Peyer's patch (tissue), 4 donors: ENCODE data around the gene JAZF1.

Experiments used
- POLR2A ChIP-seq, 2 donors: fragments of 450-650 bp; IDR thresholded peaks; one replicate each; pipeline ENCODE4 v1.5.1; 2017; ENCODE audit warnings: antibody characterized with exemption in 2 of 2, mild to moderate bottlenecking in 2 of 2, moderate library complexity in 2 of 2
- TF ChIP-seq, protein P1 (sequence below), 6 experiments: fragments of 450-650 bp in 4 of 6; fragments of 200-600 bp in 2 of 6; sonication (generic) in 1 of 6; IDR thresholded peaks; one replicate each; pipeline ENCODE4 v1.5.1; 2017 to 2019; ENCODE audit warnings: antibody characterized with exemption in 6 of 6, mild to moderate bottlenecking in 3 of 6, moderate library complexity in 1 of 6

DNA sequence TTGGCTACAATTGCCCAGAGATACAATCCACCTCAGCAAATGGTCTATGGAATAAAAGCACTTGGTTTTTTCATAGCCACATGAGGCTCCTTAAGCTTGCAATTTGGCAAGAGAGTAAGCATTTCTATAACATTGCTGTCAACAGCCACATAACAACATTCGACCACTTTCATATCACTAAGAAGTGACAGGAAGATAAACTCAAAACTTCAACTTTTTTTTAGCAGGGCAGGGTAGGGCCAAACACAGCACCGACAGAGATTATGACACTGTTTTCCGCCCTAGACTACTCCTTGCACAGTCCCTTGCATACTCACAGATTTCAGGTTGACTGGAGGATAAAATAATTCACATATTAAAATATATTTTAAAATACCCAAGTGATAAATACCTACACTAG is 185.4 kb downstream of the JAZF1 start:
- TF ChIP-seq, protein P1, sequence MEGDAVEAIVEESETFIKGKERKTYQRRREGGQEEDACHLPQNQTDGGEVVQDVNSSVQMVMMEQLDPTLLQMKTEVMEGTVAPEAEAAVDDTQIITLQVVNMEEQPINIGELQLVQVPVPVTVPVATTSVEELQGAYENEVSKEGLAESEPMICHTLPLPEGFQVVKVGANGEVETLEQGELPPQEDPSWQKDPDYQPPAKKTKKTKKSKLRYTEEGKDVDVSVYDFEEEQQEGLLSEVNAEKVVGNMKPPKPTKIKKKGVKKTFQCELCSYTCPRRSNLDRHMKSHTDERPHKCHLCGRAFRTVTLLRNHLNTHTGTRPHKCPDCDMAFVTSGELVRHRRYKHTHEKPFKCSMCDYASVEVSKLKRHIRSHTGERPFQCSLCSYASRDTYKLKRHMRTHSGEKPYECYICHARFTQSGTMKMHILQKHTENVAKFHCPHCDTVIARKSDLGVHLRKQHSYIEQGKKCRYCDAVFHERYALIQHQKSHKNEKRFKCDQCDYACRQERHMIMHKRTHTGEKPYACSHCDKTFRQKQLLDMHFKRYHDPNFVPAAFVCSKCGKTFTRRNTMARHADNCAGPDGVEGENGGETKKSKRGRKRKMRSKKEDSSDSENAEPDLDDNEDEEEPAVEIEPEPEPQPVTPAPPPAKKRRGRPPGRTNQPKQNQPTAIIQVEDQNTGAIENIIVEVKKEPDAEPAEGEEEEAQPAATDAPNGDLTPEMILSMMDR (IDR thresholded peaks at IDR 0.05) = no peak
- TF ChIP-seq POLR2A (IDR thresholded peaks at IDR 0.05) = no peak
